ENCODE data around the gene SIRT3. TPM values are rescaled to one million over a fixed set of nuclear protein-coding genes. Genes with fewer than 3 reads are reported as not detected.

SIRT3 gene
- total RNA-seq, 1 donor from 2014 or later = 17.6 TPM

GRCh38 chr11:267491-267994, 31.4 kb upstream of the SIRT3 start:
- TF ChIP-seq, protein P1, sequence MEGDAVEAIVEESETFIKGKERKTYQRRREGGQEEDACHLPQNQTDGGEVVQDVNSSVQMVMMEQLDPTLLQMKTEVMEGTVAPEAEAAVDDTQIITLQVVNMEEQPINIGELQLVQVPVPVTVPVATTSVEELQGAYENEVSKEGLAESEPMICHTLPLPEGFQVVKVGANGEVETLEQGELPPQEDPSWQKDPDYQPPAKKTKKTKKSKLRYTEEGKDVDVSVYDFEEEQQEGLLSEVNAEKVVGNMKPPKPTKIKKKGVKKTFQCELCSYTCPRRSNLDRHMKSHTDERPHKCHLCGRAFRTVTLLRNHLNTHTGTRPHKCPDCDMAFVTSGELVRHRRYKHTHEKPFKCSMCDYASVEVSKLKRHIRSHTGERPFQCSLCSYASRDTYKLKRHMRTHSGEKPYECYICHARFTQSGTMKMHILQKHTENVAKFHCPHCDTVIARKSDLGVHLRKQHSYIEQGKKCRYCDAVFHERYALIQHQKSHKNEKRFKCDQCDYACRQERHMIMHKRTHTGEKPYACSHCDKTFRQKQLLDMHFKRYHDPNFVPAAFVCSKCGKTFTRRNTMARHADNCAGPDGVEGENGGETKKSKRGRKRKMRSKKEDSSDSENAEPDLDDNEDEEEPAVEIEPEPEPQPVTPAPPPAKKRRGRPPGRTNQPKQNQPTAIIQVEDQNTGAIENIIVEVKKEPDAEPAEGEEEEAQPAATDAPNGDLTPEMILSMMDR (IDR thresholded peaks at IDR 0.05) = no peak
- peak overlapping the region; percentile 47 for H3K4me3 ChIP-seq
- no peaks in the 10 kb centered on the region for H3K9me3 ChIP-seq
- H3K27ac ChIP-seq = peak overlapping the region; percentile 85
- intact Hi-C loops (cut with DNase I) = no loop called here
- H3K4me1 ChIP-seq = peaks cover 14% of the 10 kb centered on the region
- H3K36me3 ChIP-seq = no peaks in the 10 kb centered on the region
- peak; percentile 86 for DNase-seq
- no peaks in the 10 kb centered on the region for H3K27me3 ChIP-seq (ENCODE audit: low read depth)
- peak; percentile 71 to 72 for ATAC-seq

GRCh38 chr11:266676-267439, 30.7 kb upstream of the SIRT3 start:
- intact Hi-C loops (cut with DNase I) = no loop called here
- DNase-seq (no peak), ATAC-seq (peak; percentile 35 to 36)
- Histone ChIP-seq H3K36me3 (no peaks in the 10 kb centered on the region), H3K27ac (no peak overlapping the region), H3K27me3 (ENCODE audit: low read depth) (no peaks in the 10 kb centered on the region), H3K4me3 (no peak overlapping the region), H3K9me3 (no peaks in the 10 kb centered on the region), H3K4me1 (peaks cover 14% of the 10 kb centered on the region)
- TF ChIP-seq, protein P1 (IDR thresholded peaks at IDR 0.05) = no peak

GRCh38 chr11:261624-262023, 25.5 kb upstream of the SIRT3 start:
- Histone ChIP-seq H3K27ac (no peak overlapping the region), H3K36me3 (no peaks in the 10 kb centered on the region), H3K9me3 (no peaks in the 10 kb centered on the region), H3K27me3 (ENCODE audit: low read depth) (no peaks in the 10 kb centered on the region), H3K4me3 (no peak overlapping the region), H3K4me1 (no peaks in the 10 kb centered on the region)
- DNase-seq (no peak), ATAC-seq (no peak)
- intact Hi-C loops (cut with DNase I) = no loop called here
- TF ChIP-seq, protein P1 (IDR thresholded peaks at IDR 0.05) = no peak

DNA sequence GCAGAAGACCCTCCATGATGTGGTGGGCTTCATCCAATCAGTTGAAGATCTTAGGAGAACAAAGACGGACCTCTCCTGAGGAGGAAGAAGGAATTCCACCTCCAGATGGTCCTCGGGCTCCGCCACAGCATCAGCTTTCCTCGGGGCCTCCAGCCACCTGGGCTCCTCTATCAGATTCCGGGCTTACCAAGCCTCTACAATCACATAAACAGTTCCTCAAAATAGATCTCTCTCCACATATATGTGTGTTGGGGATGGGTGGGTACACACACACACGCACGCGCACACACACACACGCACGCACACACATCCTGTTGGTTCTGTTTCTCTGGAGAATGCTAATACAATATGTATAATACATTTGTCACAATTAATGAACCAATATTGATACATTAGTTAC, 23.3 kb upstream of the SIRT3 start:
- intact Hi-C loops (cut with DNase I) = no loop called here
- no peak for ATAC-seq

GRCh38 chr11:257766-258493, 21.8 kb upstream of the SIRT3 start:
- Histone ChIP-seq H3K27me3 (ENCODE audit: low read depth) (no peaks in the 10 kb centered on the region), H3K9me3 (no peaks in the 10 kb centered on the region), H3K4me3 (no peak overlapping the region), H3K27ac (no peak overlapping the region), H3K4me1 (no peaks in the 10 kb centered on the region), H3K36me3 (peaks cover 8% of the 10 kb centered on the region)
- ATAC-seq (peak in 1 of 2 donors; percentile 6), DNase-seq (no peak)
- intact Hi-C loops (cut with DNase I) = no loop called here
- TF ChIP-seq, protein P1 (IDR thresholded peaks at IDR 0.05) = no peak

More for the DNA sequence above, 23.3 kb upstream of the SIRT3 start:
- TF ChIP-seq, protein P1 (IDR thresholded peaks at IDR 0.05) = no peak
- no peaks in the 10 kb centered on the region for H3K36me3 ChIP-seq
- H3K4me3 ChIP-seq = no peak overlapping the region
- no peaks in the 10 kb centered on the region for H3K4me1 ChIP-seq
- H3K27me3 ChIP-seq (ENCODE audit: low read depth) = no peaks in the 10 kb centered on the region
- no peak for DNase-seq
- H3K9me3 ChIP-seq = no peaks in the 10 kb centered on the region
- no peak overlapping the region for H3K27ac ChIP-seq

All from lower lobe of right lung (tissue), 2 donors.